ENCODE results near the gene KCNH5.

Gene KCNH5, protein sequence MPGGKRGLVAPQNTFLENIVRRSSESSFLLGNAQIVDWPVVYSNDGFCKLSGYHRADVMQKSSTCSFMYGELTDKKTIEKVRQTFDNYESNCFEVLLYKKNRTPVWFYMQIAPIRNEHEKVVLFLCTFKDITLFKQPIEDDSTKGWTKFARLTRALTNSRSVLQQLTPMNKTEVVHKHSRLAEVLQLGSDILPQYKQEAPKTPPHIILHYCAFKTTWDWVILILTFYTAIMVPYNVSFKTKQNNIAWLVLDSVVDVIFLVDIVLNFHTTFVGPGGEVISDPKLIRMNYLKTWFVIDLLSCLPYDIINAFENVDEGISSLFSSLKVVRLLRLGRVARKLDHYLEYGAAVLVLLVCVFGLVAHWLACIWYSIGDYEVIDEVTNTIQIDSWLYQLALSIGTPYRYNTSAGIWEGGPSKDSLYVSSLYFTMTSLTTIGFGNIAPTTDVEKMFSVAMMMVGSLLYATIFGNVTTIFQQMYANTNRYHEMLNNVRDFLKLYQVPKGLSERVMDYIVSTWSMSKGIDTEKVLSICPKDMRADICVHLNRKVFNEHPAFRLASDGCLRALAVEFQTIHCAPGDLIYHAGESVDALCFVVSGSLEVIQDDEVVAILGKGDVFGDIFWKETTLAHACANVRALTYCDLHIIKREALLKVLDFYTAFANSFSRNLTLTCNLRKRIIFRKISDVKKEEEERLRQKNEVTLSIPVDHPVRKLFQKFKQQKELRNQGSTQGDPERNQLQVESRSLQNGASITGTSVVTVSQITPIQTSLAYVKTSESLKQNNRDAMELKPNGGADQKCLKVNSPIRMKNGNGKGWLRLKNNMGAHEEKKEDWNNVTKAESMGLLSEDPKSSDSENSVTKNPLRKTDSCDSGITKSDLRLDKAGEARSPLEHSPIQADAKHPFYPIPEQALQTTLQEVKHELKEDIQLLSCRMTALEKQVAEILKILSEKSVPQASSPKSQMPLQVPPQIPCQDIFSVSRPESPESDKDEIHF

GRCh38 chr14:63045234-63045611, at the start of gene KCNH5:
TSS of gene KCNH5 (minus strand) at chr14:63045458. CDS start at chr14:63045186, 272 bp downstream.
- DNase-seq (ENCODE audit: low read depth in 1 of 2, low spot score in 1 of 2), result no peak

GRCh38 chr14:63091394-63091996, 46.2 kb upstream of the KCNH5 start:
- no peak for DNase-seq (ENCODE audit: low read depth in 1 of 2, low spot score in 1 of 2)

GRCh38 chr14:63088865-63089264, 43.6 kb upstream of the KCNH5 start:
- no peak for DNase-seq (ENCODE audit: low read depth in 1 of 2, low spot score in 1 of 2)

- DNase-seq (ENCODE audit: low read depth in 1 of 2, low spot score in 1 of 2), result no peak
These were observed 33.3 kb upstream of the KCNH5 start for GRCh38 chr14:63078569-63078968.

DNA sequence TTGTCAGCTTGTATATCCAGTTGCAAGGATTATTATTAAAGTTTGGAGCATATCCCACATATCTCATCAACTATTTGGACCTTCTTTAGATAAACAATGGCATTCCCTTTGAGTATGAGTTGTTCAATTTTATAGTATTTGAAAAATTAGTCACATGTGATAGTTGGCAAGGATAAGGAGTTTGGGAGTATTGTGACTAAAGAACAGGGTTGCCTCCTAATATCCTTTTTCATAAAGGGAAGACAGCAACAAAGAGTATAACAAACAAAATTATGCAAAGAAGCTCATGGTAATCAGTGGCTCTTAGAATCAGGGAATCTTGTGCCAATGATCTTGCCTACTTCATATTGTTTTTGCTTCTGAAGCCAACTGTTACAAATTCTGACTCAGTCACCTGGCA, 31.2 kb upstream of the KCNH5 start:
- DNase-seq (ENCODE audit: low read depth in 1 of 2, low spot score in 1 of 2), result no peak

GRCh38 chr14:63055631-63056030, 10.4 kb upstream of the KCNH5 start:
- no peak for DNase-seq (ENCODE audit: low read depth in 1 of 2, low spot score in 1 of 2)

DNA sequence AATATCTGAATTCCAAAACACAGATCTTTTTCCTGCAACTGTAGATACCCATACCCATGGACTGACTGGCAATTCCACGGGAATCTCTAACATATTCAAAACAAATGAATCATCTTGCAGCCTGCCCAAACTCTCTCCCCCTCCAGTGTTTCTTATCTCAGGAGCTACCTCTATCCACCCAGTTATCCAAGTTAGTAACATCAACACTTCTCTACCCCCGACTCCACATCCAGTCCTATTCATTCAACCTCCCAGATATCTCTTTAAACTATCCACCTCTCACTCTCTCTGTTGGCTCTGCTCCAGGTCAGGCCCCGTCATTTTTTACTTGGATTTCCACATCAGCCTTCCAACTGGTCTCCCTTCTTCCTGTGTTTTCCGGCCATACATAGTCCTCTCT, 6.7 kb upstream of the KCNH5 start:
- no peak for DNase-seq (ENCODE audit: low read depth in 1 of 2, low spot score in 1 of 2)

DNA sequence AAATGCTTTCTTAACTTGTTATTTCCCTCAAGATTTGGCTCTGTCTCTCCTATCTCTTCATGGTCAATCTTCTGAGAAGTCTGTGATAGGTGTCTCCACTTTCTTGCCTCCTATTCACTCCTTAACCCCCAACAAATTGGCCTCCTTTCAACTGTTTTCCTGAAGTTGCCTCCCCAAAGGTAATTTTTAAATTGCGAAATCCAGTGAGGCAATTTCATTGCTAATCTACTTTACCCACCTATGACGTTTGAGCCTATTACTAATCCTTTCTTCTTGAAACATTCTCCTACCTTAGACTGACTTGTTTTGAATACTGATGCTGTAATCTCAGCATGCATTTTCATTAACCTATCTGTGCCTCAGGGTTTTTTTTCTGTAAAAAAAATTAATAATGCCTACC, 6.0 kb upstream of the KCNH5 start:
- DNase-seq (ENCODE audit: low read depth in 1 of 2, low spot score in 1 of 2), result no peak

DNA sequence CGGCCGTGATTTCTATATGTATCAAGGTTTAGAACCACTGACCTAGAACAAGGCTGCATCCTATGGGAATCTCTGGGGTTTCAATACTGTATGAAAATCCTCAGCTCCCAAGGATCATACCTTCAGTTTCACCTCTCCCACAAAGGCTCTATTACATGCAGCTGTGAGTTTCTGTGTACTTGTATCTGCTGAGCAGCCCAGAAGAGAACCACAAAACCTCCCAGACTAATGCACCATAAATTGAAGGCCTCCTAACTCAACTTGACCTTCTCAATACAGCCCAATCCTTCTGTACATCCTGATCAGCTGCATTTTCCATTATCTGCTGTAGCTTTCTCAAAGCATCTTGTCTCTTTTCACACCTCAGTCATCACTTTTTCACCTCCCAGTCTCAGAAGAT, 5.4 kb upstream of the KCNH5 start:
- no peak for DNase-seq (ENCODE audit: low read depth in 1 of 2, low spot score in 1 of 2)

GRCh38 chr14:63046339-63047268, 1.3 kb upstream of the KCNH5 start:
- DNase-seq (ENCODE audit: low read depth in 1 of 2, low spot score in 1 of 2), result no peak

DNA sequence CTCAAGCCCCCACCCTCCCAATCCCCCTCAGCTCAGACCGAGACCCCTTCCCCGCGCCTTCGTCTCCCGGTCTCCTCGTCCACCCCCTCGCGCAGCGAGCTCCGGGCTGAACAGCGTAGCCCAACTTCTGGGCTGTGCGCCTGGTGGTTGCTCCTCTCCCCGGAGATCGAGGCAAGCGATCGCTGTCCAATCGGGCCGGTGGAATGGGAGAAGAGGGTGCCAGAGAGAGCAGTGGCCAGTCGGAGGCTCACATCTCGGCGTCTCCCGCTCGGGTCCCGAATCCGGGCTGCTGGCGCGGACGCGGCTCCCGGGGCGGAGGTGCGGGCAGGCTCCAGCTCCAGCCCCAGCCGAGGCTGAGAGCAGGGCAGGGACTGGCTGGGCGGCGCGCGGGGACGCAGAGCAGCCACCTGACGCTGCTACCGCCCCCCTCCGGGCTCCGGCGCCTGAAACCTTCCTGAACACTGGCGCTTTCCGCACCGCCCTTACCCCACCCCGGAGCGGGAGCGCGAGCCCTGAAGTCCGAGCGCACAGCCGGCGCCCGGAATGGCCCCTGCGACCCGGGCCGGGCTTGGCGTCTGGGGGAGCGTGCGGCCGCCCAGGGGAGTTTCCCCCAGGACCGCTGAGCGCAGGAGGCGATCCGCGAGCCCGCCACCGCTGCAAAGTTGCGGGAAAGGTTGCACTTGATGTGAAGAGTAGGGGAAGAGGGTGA, 508 bp upstream of the KCNH5 start:
- no peak for DNase-seq (ENCODE audit: low read depth in 1 of 2, low spot score in 1 of 2)

DNA sequence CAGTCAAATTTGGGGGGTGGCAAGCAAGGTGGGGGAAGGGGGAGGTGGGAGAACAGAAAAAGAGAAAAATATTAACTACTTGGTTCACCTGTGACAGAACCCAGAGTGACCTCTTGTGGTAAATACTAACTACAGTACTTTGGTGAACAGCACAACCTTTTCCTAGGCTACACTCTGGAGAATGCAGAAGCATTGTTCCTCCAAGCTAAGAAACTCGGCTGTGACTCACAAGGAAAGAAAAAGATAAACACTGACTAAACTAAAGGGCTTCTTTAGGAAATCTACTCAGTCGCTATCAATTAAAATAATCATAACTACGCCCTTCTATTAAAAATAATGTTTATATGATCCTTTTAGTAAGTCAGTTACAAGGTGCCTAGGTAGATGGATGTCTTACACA, 5.4 kb downstream of the KCNH5 start:
- DNase-seq (ENCODE audit: low read depth in 1 of 2, low spot score in 1 of 2), result no peak

DNA sequence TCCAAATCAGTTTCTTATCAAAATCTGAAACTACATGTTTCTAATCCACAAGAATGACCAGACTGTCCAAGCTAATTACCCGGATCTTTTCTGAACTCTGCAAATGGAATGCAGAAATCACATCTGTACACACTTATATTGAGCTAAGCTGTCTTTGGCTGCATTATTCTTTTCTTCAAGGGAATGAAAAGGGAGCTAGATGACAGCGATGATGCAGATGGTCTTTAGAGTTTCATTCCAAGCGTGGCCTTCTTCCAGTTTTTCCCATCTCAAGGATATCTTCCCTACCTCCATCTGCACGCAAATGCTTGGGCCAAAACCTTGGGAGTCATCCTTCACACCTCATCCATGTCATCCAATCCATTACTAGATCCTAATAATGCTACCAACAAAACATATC, 12.6 kb downstream of the KCNH5 start:
- no peak for DNase-seq (ENCODE audit: low read depth in 1 of 2, low spot score in 1 of 2)

GRCh38 chr14:63032076-63032475, 13.2 kb downstream of the KCNH5 start:
- no peak for DNase-seq (ENCODE audit: low read depth in 1 of 2, low spot score in 1 of 2)

- DNase-seq (ENCODE audit: low read depth in 1 of 2, low spot score in 1 of 2), result no peak
These were observed 15.1 kb downstream of the KCNH5 start for GRCh38 chr14:63030113-63030512.

- DNase-seq (ENCODE audit: low read depth in 1 of 2, low spot score in 1 of 2), result no peak
These were observed 17.5 kb downstream of the KCNH5 start for GRCh38 chr14:63027719-63028118.

- DNase-seq (ENCODE audit: low read depth in 1 of 2, low spot score in 1 of 2), result no peak
These were observed 18.8 kb downstream of the KCNH5 start for GRCh38 chr14:63026491-63026890.

DNA sequence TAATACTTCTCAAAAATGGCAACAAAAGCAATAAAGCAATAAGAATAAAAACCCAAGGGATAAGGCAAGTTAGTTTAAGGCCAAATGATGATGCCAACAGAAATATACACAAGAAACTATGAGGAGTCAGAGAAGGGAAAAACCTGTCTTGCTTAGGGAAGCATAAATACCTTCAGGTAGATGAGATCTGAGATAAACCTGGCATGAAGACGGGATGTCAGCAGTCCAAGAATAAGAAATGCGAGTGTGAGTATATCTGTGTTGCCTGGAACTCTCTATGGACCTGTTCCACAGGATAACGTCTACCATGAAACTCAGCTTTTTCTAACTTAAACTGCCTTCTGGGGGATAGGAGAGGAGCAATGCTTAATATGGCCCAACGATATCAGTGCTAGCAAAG, 30.6 kb downstream of the KCNH5 start:
- DNase-seq (ENCODE audit: low read depth in 1 of 2, low spot score in 1 of 2), result no peak

DNA sequence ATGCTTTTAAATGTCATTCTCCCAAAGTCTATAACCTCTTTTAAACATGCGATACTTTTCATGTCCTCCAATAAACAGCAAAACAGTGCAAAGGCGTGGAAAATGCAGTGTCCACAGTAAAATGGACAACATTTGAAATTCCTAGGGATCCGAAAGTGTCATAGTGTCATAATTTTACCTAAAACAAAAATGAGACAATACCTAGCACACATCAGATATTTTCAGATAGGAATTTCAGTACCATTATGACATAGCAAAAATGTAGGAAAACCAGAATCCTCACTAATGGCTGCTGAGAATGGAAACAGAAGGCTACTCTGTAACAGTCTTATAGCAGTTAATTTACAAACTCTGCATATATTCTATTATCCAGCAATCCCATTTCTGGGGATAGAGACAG, 33.1 kb downstream of the KCNH5 start:
- DNase-seq (ENCODE audit: low read depth in 1 of 2, low spot score in 1 of 2), result no peak

GRCh38 chr14:63011623-63012022, 33.6 kb downstream of the KCNH5 start:
- no peak for DNase-seq (ENCODE audit: low read depth in 1 of 2, low spot score in 1 of 2)

Measured in stimulated activated CD4-positive, alpha-beta T cell treated with anti-CD3 and anti-CD28 coated beads, Interleukin-15, amount 100 ng/mL, for 1 hour (primary cell).